Panc1 (cell line): ENCODE data around the gene ZDHHC23.

Experiments used
- TF ChIP-seq, protein P1 (sequence below): fragments of 450-650 bp; IDR thresholded peaks from 2 replicates; pipeline ENCODE4 v1.5.1; 2017; ENCODE audit warnings: mild to moderate bottlenecking
- TF ChIP-seq, protein P2 (sequence below), 2 experiments: IDR thresholded peaks; 2 replicates each; pipeline ENCODE4 v1.6.1; 2011 to 2012; ENCODE audit warnings: low read depth in 2 of 2, control low read depth in 1 of 2, low read length in 1 of 2, mild to moderate bottlenecking in 1 of 2, moderate library complexity in 1 of 2; ENCODE audit not compliant: insufficient read depth in 1 of 2

DNA sequence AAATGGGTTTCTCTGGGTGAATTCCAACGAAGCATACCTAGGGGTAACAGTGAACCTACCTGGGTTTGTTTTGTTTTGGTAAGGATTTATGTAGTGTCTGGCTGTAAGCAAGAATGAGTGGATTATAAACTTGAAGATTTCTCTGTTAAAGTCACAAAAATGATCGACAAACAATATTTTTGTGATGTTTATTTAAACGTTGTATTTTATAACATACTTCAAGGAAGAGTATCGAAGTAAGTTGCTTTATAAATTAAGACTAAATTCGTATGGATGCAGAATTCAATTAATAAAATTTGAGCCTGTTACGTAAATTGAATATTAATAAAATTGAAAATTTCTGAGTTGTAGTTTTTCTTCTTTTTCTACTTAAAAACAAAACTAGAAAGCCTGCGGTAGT is 982 bp upstream of the ZDHHC23 start:
- TF ChIP-seq, protein P1, sequence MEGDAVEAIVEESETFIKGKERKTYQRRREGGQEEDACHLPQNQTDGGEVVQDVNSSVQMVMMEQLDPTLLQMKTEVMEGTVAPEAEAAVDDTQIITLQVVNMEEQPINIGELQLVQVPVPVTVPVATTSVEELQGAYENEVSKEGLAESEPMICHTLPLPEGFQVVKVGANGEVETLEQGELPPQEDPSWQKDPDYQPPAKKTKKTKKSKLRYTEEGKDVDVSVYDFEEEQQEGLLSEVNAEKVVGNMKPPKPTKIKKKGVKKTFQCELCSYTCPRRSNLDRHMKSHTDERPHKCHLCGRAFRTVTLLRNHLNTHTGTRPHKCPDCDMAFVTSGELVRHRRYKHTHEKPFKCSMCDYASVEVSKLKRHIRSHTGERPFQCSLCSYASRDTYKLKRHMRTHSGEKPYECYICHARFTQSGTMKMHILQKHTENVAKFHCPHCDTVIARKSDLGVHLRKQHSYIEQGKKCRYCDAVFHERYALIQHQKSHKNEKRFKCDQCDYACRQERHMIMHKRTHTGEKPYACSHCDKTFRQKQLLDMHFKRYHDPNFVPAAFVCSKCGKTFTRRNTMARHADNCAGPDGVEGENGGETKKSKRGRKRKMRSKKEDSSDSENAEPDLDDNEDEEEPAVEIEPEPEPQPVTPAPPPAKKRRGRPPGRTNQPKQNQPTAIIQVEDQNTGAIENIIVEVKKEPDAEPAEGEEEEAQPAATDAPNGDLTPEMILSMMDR = no peak
- TF ChIP-seq, protein P2, sequence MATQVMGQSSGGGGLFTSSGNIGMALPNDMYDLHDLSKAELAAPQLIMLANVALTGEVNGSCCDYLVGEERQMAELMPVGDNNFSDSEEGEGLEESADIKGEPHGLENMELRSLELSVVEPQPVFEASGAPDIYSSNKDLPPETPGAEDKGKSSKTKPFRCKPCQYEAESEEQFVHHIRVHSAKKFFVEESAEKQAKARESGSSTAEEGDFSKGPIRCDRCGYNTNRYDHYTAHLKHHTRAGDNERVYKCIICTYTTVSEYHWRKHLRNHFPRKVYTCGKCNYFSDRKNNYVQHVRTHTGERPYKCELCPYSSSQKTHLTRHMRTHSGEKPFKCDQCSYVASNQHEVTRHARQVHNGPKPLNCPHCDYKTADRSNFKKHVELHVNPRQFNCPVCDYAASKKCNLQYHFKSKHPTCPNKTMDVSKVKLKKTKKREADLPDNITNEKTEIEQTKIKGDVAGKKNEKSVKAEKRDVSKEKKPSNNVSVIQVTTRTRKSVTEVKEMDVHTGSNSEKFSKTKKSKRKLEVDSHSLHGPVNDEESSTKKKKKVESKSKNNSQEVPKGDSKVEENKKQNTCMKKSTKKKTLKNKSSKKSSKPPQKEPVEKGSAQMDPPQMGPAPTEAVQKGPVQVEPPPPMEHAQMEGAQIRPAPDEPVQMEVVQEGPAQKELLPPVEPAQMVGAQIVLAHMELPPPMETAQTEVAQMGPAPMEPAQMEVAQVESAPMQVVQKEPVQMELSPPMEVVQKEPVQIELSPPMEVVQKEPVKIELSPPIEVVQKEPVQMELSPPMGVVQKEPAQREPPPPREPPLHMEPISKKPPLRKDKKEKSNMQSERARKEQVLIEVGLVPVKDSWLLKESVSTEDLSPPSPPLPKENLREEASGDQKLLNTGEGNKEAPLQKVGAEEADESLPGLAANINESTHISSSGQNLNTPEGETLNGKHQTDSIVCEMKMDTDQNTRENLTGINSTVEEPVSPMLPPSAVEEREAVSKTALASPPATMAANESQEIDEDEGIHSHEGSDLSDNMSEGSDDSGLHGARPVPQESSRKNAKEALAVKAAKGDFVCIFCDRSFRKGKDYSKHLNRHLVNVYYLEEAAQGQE (IDR thresholded peaks at IDR 0.05; ENCODE audit: insufficient read depth in 1 of 2, low read depth in 2 of 2, low read length in 1 of 2) = no peak
